Smooth muscle cell of the pulmonary artery (primary cell): ENCODE measurements around the gene ZNF569. TPM values are rescaled to one million over a fixed set of nuclear protein-coding genes. Genes with fewer than 3 reads are reported as not detected.

ENCODE experiments used
- total RNA-seq: library from RNA; depleted of rRNA; stranded (reverse); fragments of >200 nt; gene quantifications from 2 replicates; pipeline ENCODE4 v1.2.3, GENCODE V29; 2014

Gene ZNF569
- total RNA-seq: 6.7 and 7.5 TPM in 2 replicates

DNA sequence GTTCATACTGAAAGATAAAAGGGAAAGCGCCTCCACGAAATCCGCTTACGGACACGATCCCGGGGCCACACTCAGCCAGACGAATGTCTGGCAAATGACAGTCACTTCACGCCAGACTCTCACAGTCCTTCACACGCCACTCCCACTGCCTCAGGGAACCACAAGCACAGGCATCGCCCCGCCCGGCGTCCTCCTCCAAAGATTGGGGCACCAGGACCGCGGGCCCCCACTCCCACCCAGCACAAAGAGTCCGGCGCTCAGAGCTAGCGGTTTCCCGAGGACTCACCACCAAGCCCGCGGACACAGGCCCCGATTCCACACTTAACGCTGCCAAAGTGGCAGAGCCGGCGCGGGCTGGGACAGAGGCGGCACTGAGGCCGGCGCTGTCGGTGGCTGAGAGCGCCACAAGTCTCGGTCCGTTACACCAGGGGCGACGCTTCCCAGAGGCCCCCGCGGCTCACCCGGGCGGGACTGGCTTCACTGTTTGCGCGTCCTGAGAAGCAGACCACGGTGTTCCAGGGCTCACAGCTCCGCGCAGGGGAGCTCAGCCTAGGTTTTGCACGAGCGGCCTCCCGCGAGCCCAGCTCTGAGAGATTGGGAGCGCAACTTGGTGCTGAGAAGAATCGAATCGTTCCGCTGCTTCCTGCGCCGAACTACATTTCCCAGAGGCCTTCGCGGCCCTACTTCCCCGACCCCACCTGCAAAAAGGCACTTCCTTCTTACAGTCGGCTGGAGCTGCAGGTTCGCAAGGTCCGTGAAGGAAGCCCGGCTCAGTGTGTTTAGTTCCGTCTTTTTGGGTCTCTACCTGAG is at the start of gene ZNF569:
Gene ZNF569, minus strand, starts transcription at position 647 of the 810 bp plus-strand sequence. CDS start 22,523 bp downstream, outside the sequence.

GRCh38 chr19:37506387-37507166 is 39.3 kb upstream of the ZNF569 start, which contains the start of gene ZNF793:
ZNF793 (plus strand) TSS chr19:37506939; CDS start chr19:37523440, 16,501 bp downstream.

GRCh38 chr19:37468961-37469777 is 1.9 kb upstream of the ZNF569 start, which contains the start of gene ZNF570:
ZNF570 (plus strand) TSS chr19:37469356; CDS start chr19:37470355, 999 bp downstream.

GRCh38 chr19:37370880-37371661 is 96.2 kb downstream of the ZNF569 start, which contains the start of gene ZNF527:
ZNF527 (plus strand) TSS chr19:37371099; CDS start chr19:37374199, 3,100 bp downstream.

Other genes with a start within 250 kb of the ZNF569 start
- 8.1 and 8.2 TPM in 2 replicates for gene ZNF383, start 249.2 kb downstream of the ZNF569 start, total RNA-seq
- 4.2 and 4.9 TPM in 2 replicates for gene ZNF527, start 96.3 kb downstream of the ZNF569 start, total RNA-seq
- gene ZNF570, start 1.9 kb upstream of the ZNF569 start, total RNA-seq: 9.3 and 9.8 TPM in 2 replicates
- gene ZNF793, start 39.5 kb upstream of the ZNF569 start, total RNA-seq: 1.2 and 2.9 TPM in 2 replicates
- gene ZNF571, start 127.3 kb upstream of the ZNF569 start, total RNA-seq: 3.2 and 3.7 TPM in 2 replicates
- 0.69 and 0.72 TPM in 2 replicates for gene ZNF540, start 127.4 kb upstream of the ZNF569 start, total RNA-seq
- 14.9 and 17.1 TPM in 2 replicates for gene ZFP30, start 188.0 kb upstream of the ZNF569 start, total RNA-seq